ENCODE results near the gene ZNF143.
"Not testable (repeated sequence)": the region's sequence is repeated elsewhere in the genome, so short reads cannot be mapped to it uniquely, and the experiment has no call there.

The ZNF143 gene

GRCh38 chr11:9460322-9461062, at the start of gene ZNF143:
Gene ZNF143 (plus strand): TSS chr11:9461012. CDS start chr11:9471309, 10,297 bp downstream.
- TF ChIP-seq ELF4 (IDR thresholded peaks at IDR 0.05) (peak; percentile 26), NFRKB (IDR thresholded peaks at IDR 0.05) (peak; percentile 99), LEF1 (IDR thresholded peaks at IDR 0.05; ENCODE audit: borderline replicate concordance) (no peak; the same call in 1 of the 2 replicates), SP1 (IDR thresholded peaks at IDR 0.05) (peak; percentile 90), CTBP1 (IDR thresholded peaks at IDR 0.05; ENCODE audit: borderline replicate concordance) (no peak), PKNOX1 (IDR thresholded peaks at IDR 0.05) (peak; percentile 99), ZNF384 (IDR thresholded peaks at IDR 0.05) (no peak), FOXM1 (IDR thresholded peaks at IDR 0.05; ENCODE audit: borderline replicate concordance) (no peak)
- POLR2A ChIA-PET, result interaction anchor here (0.5 to 4.3 kb wide), 39 partner anchors 9 to 844 kb away, joined by 3 to 44 read pairs (median 4); partner anchors contain the start of genes ADM, IPO7, TMEM41B and WEE1
- DNase-seq (ENCODE audit: extremely low spot score), result peak; percentile 91
- CTCF ChIA-PET, result interaction anchor here (1.0 kb wide), 1 partner anchor 46 kb away, joined by 3 read pairs; no protein-coding TSS in a partner anchor

- DNase-seq (ENCODE audit: extremely low spot score), result no peak
- ChIA-PET CTCF (no interaction called here), POLR2A (no interaction called here)
- TF ChIP-seq PKNOX1 (IDR thresholded peaks at IDR 0.05) (no peak), NFRKB (IDR thresholded peaks at IDR 0.05) (no peak), CTBP1 (IDR thresholded peaks at IDR 0.05; ENCODE audit: borderline replicate concordance) (no peak), FOXK2 (IDR thresholded peaks at IDR 0.05) (no peak), SP1 (IDR thresholded peaks at IDR 0.05) (no peak), TARDBP (IDR thresholded peaks at IDR 0.05) (no peak), LEF1 (IDR thresholded peaks at IDR 0.05; ENCODE audit: borderline replicate concordance) (no peak), ZNF384 (IDR thresholded peaks at IDR 0.05) (no peak), BHLHE40 (IDR thresholded peaks at IDR 0.05; ENCODE audit: borderline replicate concordance) (no peak), ARNT (IDR thresholded peaks at IDR 0.05) (no peak), L3MBTL2 (conservative IDR thresholded peaks at IDR 0.05) (no peak), FOXA1 (IDR thresholded peaks at IDR 0.05) (no peak), SUZ12 (IDR thresholded peaks at IDR 0.05) (no peak), HDGF (IDR thresholded peaks at IDR 0.05; ENCODE audit: borderline replicate concordance) (no peak), ELF4 (IDR thresholded peaks at IDR 0.05) (no peak)
Measured at GRCh38 chr11:9428706-9429105, 32.1 kb upstream of the ZNF143 start.

GRCh38 chr11:9438611-9439010, 22.2 kb upstream of the ZNF143 start:
- POLR2A ChIA-PET, result no interaction called here
- TF ChIP-seq LEF1 (IDR thresholded peaks at IDR 0.05; ENCODE audit: borderline replicate concordance), result no peak
- TF ChIP-seq FOXK2 (IDR thresholded peaks at IDR 0.05), result no peak
- no peak for TF ChIP-seq ZNF384 (IDR thresholded peaks at IDR 0.05)
- TF ChIP-seq TARDBP (IDR thresholded peaks at IDR 0.05), result no peak
- no peak for TF ChIP-seq ELF4 (IDR thresholded peaks at IDR 0.05)
- TF ChIP-seq ARNT (IDR thresholded peaks at IDR 0.05), result no peak
- no peak for TF ChIP-seq CTBP1 (IDR thresholded peaks at IDR 0.05; ENCODE audit: borderline replicate concordance)
- no peak for TF ChIP-seq FOXM1 (IDR thresholded peaks at IDR 0.05; ENCODE audit: borderline replicate concordance)
- CTCF ChIA-PET, result no interaction called here
- DNase-seq (ENCODE audit: extremely low spot score), result no peak

GRCh38 chr11:9446230-9446629, 14.6 kb upstream of the ZNF143 start:
- ChIA-PET POLR2A (no interaction called here), CTCF (no interaction called here)
- no peak for DNase-seq (ENCODE audit: extremely low spot score)
- no peak for TF ChIP-seq TARDBP (IDR thresholded peaks at IDR 0.05)
- TF ChIP-seq BHLHE40 (IDR thresholded peaks at IDR 0.05; ENCODE audit: borderline replicate concordance), result no peak
- no peak for TF ChIP-seq FOXA1 (IDR thresholded peaks at IDR 0.05)
- no peak for TF ChIP-seq FOXK2 (IDR thresholded peaks at IDR 0.05)
- no peak for TF ChIP-seq ZNF384 (IDR thresholded peaks at IDR 0.05)
- TF ChIP-seq SUZ12 (IDR thresholded peaks at IDR 0.05), result no peak
- no peak for TF ChIP-seq SP1 (IDR thresholded peaks at IDR 0.05)
- no peak for TF ChIP-seq CTBP1 (IDR thresholded peaks at IDR 0.05; ENCODE audit: borderline replicate concordance)
- TF ChIP-seq ARNT (IDR thresholded peaks at IDR 0.05), result no peak
- TF ChIP-seq HDGF (IDR thresholded peaks at IDR 0.05; ENCODE audit: borderline replicate concordance), result no peak
- no peak for TF ChIP-seq NFRKB (IDR thresholded peaks at IDR 0.05)
- TF ChIP-seq FOXM1 (IDR thresholded peaks at IDR 0.05; ENCODE audit: borderline replicate concordance), result no peak
- no peak for TF ChIP-seq ELF4 (IDR thresholded peaks at IDR 0.05)

GRCh38 chr11:9448576-9449352, 12.0 kb upstream of the ZNF143 start:
- no peak for DNase-seq (ENCODE audit: extremely low spot score)
- TF ChIP-seq HDGF (IDR thresholded peaks at IDR 0.05; ENCODE audit: borderline replicate concordance), result no peak
- no peak for TF ChIP-seq ARNT (IDR thresholded peaks at IDR 0.05)
- TF ChIP-seq FOXM1 (IDR thresholded peaks at IDR 0.05; ENCODE audit: borderline replicate concordance), result no peak
- no peak for TF ChIP-seq NFRKB (IDR thresholded peaks at IDR 0.05)
- TF ChIP-seq SP1 (IDR thresholded peaks at IDR 0.05), result no peak
- TF ChIP-seq PKNOX1 (IDR thresholded peaks at IDR 0.05), result no peak
- TF ChIP-seq LEF1 (IDR thresholded peaks at IDR 0.05; ENCODE audit: borderline replicate concordance), result no peak
- TF ChIP-seq FOXA1 (IDR thresholded peaks at IDR 0.05), result no peak
- no peak for TF ChIP-seq SUZ12 (IDR thresholded peaks at IDR 0.05)
- no peak for TF ChIP-seq TARDBP (IDR thresholded peaks at IDR 0.05)
- no peak for TF ChIP-seq FOXK2 (IDR thresholded peaks at IDR 0.05)
- TF ChIP-seq ELF4 (IDR thresholded peaks at IDR 0.05), result no peak
- TF ChIP-seq CTBP1 (IDR thresholded peaks at IDR 0.05; ENCODE audit: borderline replicate concordance), result no peak
- no peak for TF ChIP-seq BHLHE40 (IDR thresholded peaks at IDR 0.05; ENCODE audit: borderline replicate concordance)
- no peak for TF ChIP-seq L3MBTL2 (conservative IDR thresholded peaks at IDR 0.05)
- POLR2A ChIA-PET, result interaction anchor here (1.7 kb wide), 1 partner anchor 10 kb away, joined by 6 read pairs; no protein-coding TSS in a partner anchor
- CTCF ChIA-PET, result interaction anchor here (0.7 kb wide), 1 partner anchor 58 kb away, joined by 3 read pairs; no protein-coding TSS in a partner anchor

- DNase-seq (ENCODE audit: extremely low spot score); CTCF ChIA-PET; POLR2A ChIA-PET: not testable (repeated sequence)
Measured at GRCh38 chr11:9452023-9452422, 8.8 kb upstream of the ZNF143 start.
